Stomach smooth muscle (tissue), 2 donors: ENCODE measurements around the gene TYMP.

Experiments used
- H3K27ac ChIP-seq: one replicate; pipeline ENCODE4 v1.7.0; 2013; ENCODE audit warnings: mild to moderate bottlenecking, low read length, inconsistent platforms
- H3K27me3 ChIP-seq, 2 donors: one replicate each; pipeline ENCODE4 v1.7.0; 2013; ENCODE audit warnings: low read length in 2 of 2; ENCODE audit not compliant: insufficient read depth in 2 of 2, control insufficient read depth in 1 of 2
- H3K36me3 ChIP-seq, 2 donors: one replicate each; pipeline ENCODE4 v1.7.0; 2013; ENCODE audit warnings: low read length in 2 of 2; ENCODE audit not compliant: control insufficient read depth in 2 of 2, insufficient read depth in 2 of 2
- H3K4me1 ChIP-seq: one replicate; pipeline ENCODE4 v1.7.0; 2013; ENCODE audit warnings: low read length; ENCODE audit not compliant: control insufficient read depth, insufficient read depth
- H3K4me3 ChIP-seq, 2 donors: one replicate each; pipeline ENCODE4 v1.7.0; 2013; ENCODE audit warnings: low read length in 2 of 2
- H3K9ac ChIP-seq, 2 donors: one replicate each; pipeline ENCODE4 v1.7.0; 2013; ENCODE audit warnings: low read length in 2 of 2, mild to moderate bottlenecking in 1 of 2
- H3K9me3 ChIP-seq, 2 donors: one replicate each; pipeline ENCODE4 v1.7.0; 2013; ENCODE audit warnings: low read length in 2 of 2; ENCODE audit not compliant: control insufficient read depth in 2 of 2
- donor health status: healthy.
- donor health status: Pancreatic carcinoma.

TYMP gene

GRCh38 chr22:50526834-50527801 lies 2.7 kb downstream of the TYMP start:
- Histone ChIP-seq H3K4me1 (peaks cover 61% of the 10 kb centered on the region), H3K27ac (peak overlapping the region; percentile 74), H3K9ac (peak overlapping the region in 1 of 2 donors; percentile 58), H3K27me3 (peaks cover 10 to 33% of the 10 kb centered on the region in 2 donors), H3K36me3 (peaks cover 5 to 9% of the 10 kb centered on the region in 2 donors), H3K9me3 (no peaks in the 10 kb centered on the region), H3K4me3 (peak overlapping the region; percentile 72 to 80)

GRCh38 chr22:50526108-50526833 lies 3.5 kb downstream of the TYMP start:
- H3K4me3 ChIP-seq, result peak overlapping the region; percentile 72 to 80
- H3K27ac ChIP-seq, result peak overlapping the region; percentile 74
- peaks cover 10 to 24% of the 10 kb centered on the region in 2 donors for H3K27me3 ChIP-seq
- H3K36me3 ChIP-seq, result peaks cover 12 to 16% of the 10 kb centered on the region in 2 donors
- H3K9me3 ChIP-seq, result no peaks in the 10 kb centered on the region
- H3K4me1 ChIP-seq, result peaks cover 53% of the 10 kb centered on the region
- peak overlapping the region; percentile 58 to 59 for H3K9ac ChIP-seq

- H3K27ac ChIP-seq, result peak overlapping the region; percentile 74
- H3K9ac ChIP-seq, result peak overlapping the region; percentile 58 to 59
- H3K4me1 ChIP-seq, result peaks cover 48% of the 10 kb centered on the region
- H3K27me3 ChIP-seq, result peaks cover 6 to 20% of the 10 kb centered on the region in 2 donors
- H3K4me3 ChIP-seq, result peak overlapping the region; percentile 72 to 80
- no peaks in the 10 kb centered on the region for H3K9me3 ChIP-seq
- peaks cover 13 to 20% of the 10 kb centered on the region in 2 donors for H3K36me3 ChIP-seq
These were observed 4.0 kb downstream of the TYMP start for GRCh38 chr22:50525858-50526107.

GRCh38 chr22:50525104-50525857 lies 4.5 kb downstream of the TYMP start, which contains the start of gene SCO2:
Gene SCO2 (minus strand): TSS chr22:50525598. CDS start chr22:50524411, 1,187 bp downstream.
- H3K9me3 ChIP-seq, result no peaks in the 10 kb centered on the region
- peaks cover 13 to 20% of the 10 kb centered on the region in 2 donors for H3K36me3 ChIP-seq
- peak within 1 kb of the TSS; percentile 74 for H3K27ac ChIP-seq
- H3K9ac ChIP-seq, result peak within 1 kb of the TSS; percentile 62 to 70
- peaks cover 3 to 15% of the 10 kb centered on the region in 2 donors for H3K27me3 ChIP-seq
- peak within 1 kb of the TSS; percentile 72 to 80 for H3K4me3 ChIP-seq
- peaks cover 43% of the 10 kb centered on the region for H3K4me1 ChIP-seq

- H3K27ac ChIP-seq, result peak overlapping the region; percentile 74
- H3K4me3 ChIP-seq, result peak overlapping the region; percentile 72 to 80
- peaks cover 39% of the 10 kb centered on the region for H3K4me1 ChIP-seq
- peaks cover 13 to 20% of the 10 kb centered on the region in 2 donors for H3K36me3 ChIP-seq
- peaks cover 2 to 9% of the 10 kb centered on the region in 2 donors for H3K27me3 ChIP-seq
- peak overlapping the region; percentile 62 to 70 for H3K9ac ChIP-seq
- no peaks in the 10 kb centered on the region for H3K9me3 ChIP-seq
These were observed 5.1 kb downstream of the TYMP start for GRCh38 chr22:50524676-50525103.

- Histone ChIP-seq H3K9ac (peak overlapping the region in 1 of 2 donors; percentile 70), H3K4me3 (peak overlapping the region; percentile 72 to 80), H3K27ac (no peak overlapping the region), H3K4me1 (peaks cover 33% of the 10 kb centered on the region), H3K27me3 (peaks cover 0 to 2% of the 10 kb centered on the region in 2 donors), H3K36me3 (peaks cover 19 to 25% of the 10 kb centered on the region in 2 donors), H3K9me3 (no peaks in the 10 kb centered on the region)
These were observed 5.8 kb downstream of the TYMP start for GRCh38 chr22:50523806-50524675.

- H3K27me3 ChIP-seq, result no peaks in the 10 kb centered on the region
- no peak overlapping the region for H3K27ac ChIP-seq
- H3K9me3 ChIP-seq, result no peaks in the 10 kb centered on the region
- no peak overlapping the region for H3K4me3 ChIP-seq
- peaks cover 33% of the 10 kb centered on the region for H3K4me1 ChIP-seq
- H3K36me3 ChIP-seq, result peaks cover 25 to 31% of the 10 kb centered on the region in 2 donors
- H3K9ac ChIP-seq, result no peak overlapping the region
These were observed 6.4 kb downstream of the TYMP start for GRCh38 chr22:50523458-50523805.

GRCh38 chr22:50522806-50523438 lies 6.9 kb downstream of the TYMP start:
- no peak overlapping the region for H3K9ac ChIP-seq
- H3K27me3 ChIP-seq, result no peaks in the 10 kb centered on the region
- H3K9me3 ChIP-seq, result no peaks in the 10 kb centered on the region
- peaks cover 33% of the 10 kb centered on the region for H3K4me1 ChIP-seq
- H3K27ac ChIP-seq, result no peak overlapping the region
- peaks cover 29 to 36% of the 10 kb centered on the region in 2 donors for H3K36me3 ChIP-seq
- H3K4me3 ChIP-seq, result no peak overlapping the region

- Histone ChIP-seq H3K9me3 (no peaks in the 10 kb centered on the region), H3K36me3 (peaks cover 34 to 42% of the 10 kb centered on the region in 2 donors), H3K9ac (no peak overlapping the region), H3K27ac (no peak overlapping the region), H3K4me3 (no peak overlapping the region), H3K4me1 (peaks cover 31% of the 10 kb centered on the region), H3K27me3 (no peaks in the 10 kb centered on the region)
These were observed 7.5 kb downstream of the TYMP start for GRCh38 chr22:50522208-50522805.
